Right lung (tissue), 5 donors: ENCODE data around the gene NUDT9. TPM values are rescaled to one million over a fixed set of nuclear protein-coding genes. Genes with fewer than 3 reads are reported as not detected.

ENCODE experiments used
- DNase-seq, 2 donors: peaks; one replicate each; pipeline ENCODE4 v3.0.0-alpha.2; 2013
- polyA plus RNA-seq, 5 donors: library from polyadenylated mRNA; unstranded; fragments of 120-200 nt; gene quantifications; one replicate each; pipeline versions ENCODE4 v1.2.1 to v1.2.3, GENCODE V29; 2013; ENCODE audit warnings: inconsistent platforms in 1 of 5, low replicate concordance in 1 of 5; ENCODE audit not compliant: insufficient read length in 5 of 5, insufficient read depth in 1 of 5

The NUDT9 gene
- polyA plus RNA-seq, 5 donors = 45.1 to 55.9 (median 50.5) TPM

DNA sequence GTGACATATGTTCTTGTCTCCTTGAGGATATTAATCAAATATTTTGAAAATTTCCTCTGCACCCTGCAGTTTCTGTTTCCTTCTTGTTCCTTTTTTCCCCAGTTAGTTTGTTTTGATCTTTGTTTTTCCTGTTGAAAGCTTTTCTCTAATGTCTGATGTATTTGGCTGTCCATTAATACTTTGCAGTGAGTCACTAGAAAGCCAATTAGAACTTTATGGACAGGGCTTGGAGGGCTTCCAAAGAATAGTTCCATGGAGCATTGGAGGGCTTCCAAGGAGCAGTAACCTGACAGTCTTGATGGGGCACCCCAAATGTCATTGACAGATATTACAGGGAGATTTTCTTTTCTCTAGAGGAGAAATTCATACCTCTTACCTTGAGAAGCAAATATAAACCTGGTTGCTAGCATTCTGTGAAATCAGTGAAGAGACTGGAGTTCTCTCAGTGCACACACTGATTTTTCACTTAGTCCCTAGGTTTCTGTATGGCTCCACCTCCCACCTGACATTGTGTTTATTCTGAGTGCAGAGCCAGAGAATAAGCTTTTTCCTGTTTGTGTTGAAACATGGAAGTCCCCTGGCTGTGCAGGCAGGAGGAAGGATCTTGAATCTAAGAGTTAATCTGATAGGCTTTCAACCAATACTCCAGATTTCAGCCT lies 80.3 kb downstream of the NUDT9 start:
- no peak for DNase-seq

GRCh38 chr4:87505862-87506261 lies 83.5 kb downstream of the NUDT9 start:
- DNase-seq = no peak

- no peak for DNase-seq
Observed at GRCh38 chr4:87506974-87507701, 84.8 kb downstream of the NUDT9 start.

Other genes with a start within 250 kb of the NUDT9 start
- gene KLHL8, start 202.0 kb upstream of the NUDT9 start, polyA plus RNA-seq = 10 to 100 TPM; 11.2 to 21.8 (median 18.9) TPM
- 1 to 10 TPM in 1 of 5 donors, under 1 TPM in 4; 0.46 to 1.5 (median 0.60) TPM for gene HSD17B13, start 99.7 kb upstream of the NUDT9 start, polyA plus RNA-seq
- 10 to 100 TPM; 45.5 to 92.3 (median 74.3) TPM for gene HSD17B11, start 31.4 kb upstream of the NUDT9 start, polyA plus RNA-seq
- gene SPARCL1, start 106.8 kb downstream of the NUDT9 start, polyA plus RNA-seq = 100 to 1,000 TPM; 353 to 516 (median 475) TPM
- gene DSPP, start 186.0 kb downstream of the NUDT9 start, polyA plus RNA-seq = under 1 TPM in 1 of 5 donors, not detected in 4; 0.04 TPM
- not detected for gene DMP1, start 227.7 kb downstream of the NUDT9 start, polyA plus RNA-seq